HepG2 (cell line): ENCODE measurements around the gene SLC23A2. TPM values are rescaled to one million over a fixed set of nuclear protein-coding genes. Genes with fewer than 3 reads are reported as not detected.

Experiments
- GTF2F1 ChIP-seq: fragments of 150-350 bp; IDR thresholded peaks from 2 replicates; pipeline ENCODE4 v1.6.1; 2014; ENCODE audit warnings: low read length
- HMGXB3 ChIP-seq: sonication (generic); formaldehyde crosslinking; IDR thresholded peaks from 2 replicates; pipeline ENCODE4 v1.4.0; 2020; ENCODE audit warnings: missing genetic modification reagents, borderline replicate concordance
- IKZF4 ChIP-seq: sonication (generic); formaldehyde crosslinking; IDR thresholded peaks from 2 replicates; pipeline ENCODE4 v1.5.1; 2020; ENCODE audit warnings: borderline replicate concordance, mild to moderate bottlenecking, low read depth, missing genetic modification reagents; ENCODE audit errors: not compliant biosample characterization
- MXD1 ChIP-seq: sonication (generic); formaldehyde crosslinking; IDR thresholded peaks from 2 replicates; pipeline ENCODE4 v1.4.0; 2020; ENCODE audit warnings: mild to moderate bottlenecking, missing genetic modification reagents
- PRDM15 ChIP-seq: sonication (generic); formaldehyde crosslinking; IDR thresholded peaks from 2 replicates; pipeline ENCODE4 v1.4.0; 2020; ENCODE audit warnings: missing genetic modification reagents
- PRPF4 ChIP-seq: fragments of 200-400 bp; formaldehyde crosslinking; IDR thresholded peaks from 2 replicates; pipeline ENCODE4 v1.6.1; 2016; ENCODE audit warnings: low read length, low read depth; ENCODE audit not compliant: poor library complexity, severe bottlenecking
- SIX1 ChIP-seq: sonication (generic); formaldehyde crosslinking; IDR thresholded peaks from 2 replicates; pipeline ENCODE4 v1.4.0; 2020; ENCODE audit warnings: missing genetic modification reagents, borderline replicate concordance
- SOX5 ChIP-seq: IDR thresholded peaks from 2 replicates; pipeline ENCODE4 v1.6.1; 2016; ENCODE audit warnings: borderline replicate concordance
- ZBTB25 ChIP-seq: IDR thresholded peaks from 2 replicates; pipeline ENCODE4 v1.6.1; 2018; ENCODE audit warnings: missing genetic modification reagents
- ZBTB34 ChIP-seq: sonication (generic); formaldehyde crosslinking; IDR thresholded peaks from 2 replicates; pipeline ENCODE4 v1.8.0; 2022; ENCODE audit warnings: mild to moderate bottlenecking, missing genetic modification reagents
- ZHX1 ChIP-seq: sonication (generic); formaldehyde crosslinking; IDR thresholded peaks from 2 replicates; pipeline ENCODE4 v1.8.1; 2022; ENCODE audit warnings: low read depth, mild to moderate bottlenecking, missing genetic modification reagents
- ZNF234 ChIP-seq: sonication (generic); formaldehyde crosslinking; conservative IDR thresholded peaks from 2 replicates; pipeline ENCODE4 v1.5.1; 2020; ENCODE audit warnings: mild to moderate bottlenecking, missing genetic modification reagents
- ZNF432 ChIP-seq: sonication (generic); formaldehyde crosslinking; IDR thresholded peaks from 2 replicates; pipeline ENCODE4 v1.5.0; 2020; ENCODE audit warnings: missing genetic modification reagents, mild to moderate bottlenecking, borderline replicate concordance
- ZSCAN21 ChIP-seq: sonication (generic); formaldehyde crosslinking; IDR thresholded peaks from 2 replicates; pipeline ENCODE4 v1.8.0; 2022; ENCODE audit warnings: mild to moderate bottlenecking, missing genetic modification reagents, moderate library complexity, borderline replicate concordance
- polyA plus RNA-seq, 8 experiments: library from polyadenylated mRNA; depleted of rRNA in 3 of 8; stranded (reverse) in 7 of 8; unstranded in 1 of 8; fragments of >200 nt; fragmentation: Illumina TruSeq in 4 of 8; extraction: Trizol in 4 of 8; gene quantifications; 2 replicates each; pipeline versions ENCODE4 v1.2.1 to v1.2.3, GENCODE V29; 2011 to 2016; ENCODE audit warnings: low read depth in 4 of 8, missing spikeins in 1 of 8, mixed read lengths in 1 of 8; ENCODE audit not compliant: insufficient read depth in 1 of 8
- total RNA-seq, 5 experiments: library from RNA; depleted of rRNA; stranded (reverse); fragments of >200 nt; fragmentation: Illumina TruSeq; extraction: Trizol; gene quantifications; 2 replicates each; pipeline ENCODE4 v1.2.3, GENCODE V29; 2016; ENCODE audit warnings: low read depth in 1 of 5

Gene SLC23A2
- total and polyA plus RNA-seq, 2 of the 13 experiments (the other 11 are each of a cell fraction or from before 2014, with no cell fraction given) = 42.2 to 51.2 TPM

DNA sequence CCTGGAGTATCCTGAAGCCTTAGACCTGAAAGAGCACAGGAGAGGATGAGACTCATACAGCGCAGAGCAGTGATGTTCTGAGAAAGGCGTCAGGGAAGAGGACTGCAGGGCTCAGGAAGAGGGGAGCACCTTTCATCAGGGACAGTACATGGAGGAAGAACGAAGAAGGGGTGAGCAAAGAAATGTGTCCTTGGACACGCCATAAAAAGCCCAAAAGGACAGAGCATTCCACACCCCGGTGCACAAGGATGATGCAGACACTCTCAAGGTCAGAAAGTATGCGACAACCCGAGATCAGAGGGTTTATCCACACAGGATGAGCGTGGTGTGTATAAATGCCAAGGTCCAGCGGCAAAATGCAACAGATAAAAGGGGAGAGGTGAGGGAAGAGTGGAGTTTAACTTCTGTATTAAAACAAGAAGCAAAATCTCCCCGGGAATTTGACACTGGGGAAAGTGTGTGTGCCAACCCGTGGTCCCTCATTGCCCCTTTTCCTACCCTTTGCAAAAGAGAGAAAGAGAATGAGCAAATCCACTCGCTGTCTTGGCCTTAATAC is 64.4 kb downstream of the SLC23A2 start (continued):
- TF ChIP-seq HMGXB3 (CRISPR knock-in tag) = peak; percentile 67; the same call in 1 of the 2 replicates
- no peak for TF ChIP-seq SIX1 (CRISPR knock-in tag)
- TF ChIP-seq SOX5 (CRISPR knock-in tag) = peak; percentile 84
- TF ChIP-seq IKZF4 (CRISPR knock-in tag) = peak; percentile 24
- TF ChIP-seq ZNF432 = no peak
- no peak for TF ChIP-seq ZSCAN21 (CRISPR knock-in tag)
- no peak for TF ChIP-seq PRDM15 (CRISPR knock-in tag)
- no peak for TF ChIP-seq ZNF234 (CRISPR knock-in tag)
- TF ChIP-seq ZHX1 (CRISPR knock-in tag) = no peak; the same call in 1 of the 2 replicates
- no peak for TF ChIP-seq GTF2F1
- TF ChIP-seq ZBTB34 = 0 out of 2 replicates have a peak, but pooled peaks have one; percentile 39
- no peak for TF ChIP-seq ZBTB25 (CRISPR knock-in tag)
- TF ChIP-seq MXD1 = no peak
- TF ChIP-seq PRPF4 = no peak
